Type B pancreatic cell (in vitro differentiated cells): ENCODE measurements around the gene PTPRM. TPM values are rescaled to one million over a fixed set of nuclear protein-coding genes. Genes with fewer than 3 reads are reported as not detected.

Experiments
- DNase-seq: peaks from one replicate; pipeline ENCODE4 v3.0.0; 2021; ENCODE audit warnings: mixed read lengths; ENCODE audit not compliant: unreplicated experiment; ENCODE audit errors: extremely low spot score
- H3K27ac Mint-ChIP-seq: 2 replicates; pipeline ENCODE4 v1.8.0; 2021; ENCODE audit warnings: mild to moderate bottlenecking, mixed read lengths
- H3K27me3 Mint-ChIP-seq: 2 replicates; pipeline ENCODE4 v1.8.0; 2021; ENCODE audit warnings: mixed read lengths
- H3K36me3 Mint-ChIP-seq: 2 replicates; pipeline ENCODE4 v1.8.0; 2021; ENCODE audit warnings: mixed read lengths
- H3K4me1 Mint-ChIP-seq: one replicate; pipeline ENCODE4 v1.8.0; 2021; ENCODE audit warnings: mixed read lengths; ENCODE audit not compliant: unreplicated experiment
- H3K4me3 Mint-ChIP-seq: 2 replicates; pipeline ENCODE4 v1.8.0; 2021; ENCODE audit warnings: mild to moderate bottlenecking, mixed read lengths
- H3K9me3 Mint-ChIP-seq: 2 replicates; pipeline ENCODE4 v1.8.0; 2021; ENCODE audit warnings: mixed read lengths
- total RNA-seq: library from RNA; stranded (reverse); gene quantifications from 2 replicates; pipeline ENCODE4 v1.2.1, GENCODE V29; 2021; ENCODE audit warnings: low replicate concordance
- TF ChIP-seq, protein P1 (sequence below): fragments of 200-600 bp; sonication (generic); conservative IDR thresholded peaks from 2 replicates; pipeline ENCODE4 v1.5.0; 2021; ENCODE audit warnings: antibody characterized with exemption, mild to moderate bottlenecking

The PTPRM gene
- total RNA-seq, 1 donor from 2014 or later: 18.6 TPM

DNA sequence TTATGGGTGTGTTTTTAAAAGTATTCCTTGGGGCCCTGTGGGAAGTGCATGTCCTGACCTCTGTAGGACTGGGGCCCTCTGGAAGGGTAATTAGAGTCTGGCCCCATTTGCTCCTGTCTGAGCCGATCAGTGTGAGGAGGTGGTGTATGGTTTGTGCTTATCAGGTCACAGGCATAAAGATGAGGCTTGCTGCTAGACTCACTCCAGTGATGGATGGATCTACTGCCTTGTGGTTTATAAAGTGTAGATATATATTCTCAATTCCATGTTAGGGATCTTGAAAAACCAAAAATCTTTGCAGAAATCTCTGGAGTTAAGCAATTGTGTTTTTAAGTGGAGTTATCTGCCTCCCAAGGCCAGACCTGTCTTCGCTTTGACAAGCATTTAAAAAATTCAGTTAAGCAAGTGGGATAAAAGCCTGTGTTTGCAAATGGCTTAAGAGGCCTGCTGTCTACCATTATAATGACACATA, 182.4 kb downstream of the PTPRM start:
- H3K27me3 Mint-ChIP-seq: no peaks in the 10 kb centered on the region
- DNase-seq: no peak
- H3K27ac Mint-ChIP-seq: no peak overlapping the region
- no peak overlapping the region for H3K4me3 Mint-ChIP-seq
- H3K9me3 Mint-ChIP-seq: peaks cover 15% of the 10 kb centered on the region
- TF ChIP-seq, protein P1, sequence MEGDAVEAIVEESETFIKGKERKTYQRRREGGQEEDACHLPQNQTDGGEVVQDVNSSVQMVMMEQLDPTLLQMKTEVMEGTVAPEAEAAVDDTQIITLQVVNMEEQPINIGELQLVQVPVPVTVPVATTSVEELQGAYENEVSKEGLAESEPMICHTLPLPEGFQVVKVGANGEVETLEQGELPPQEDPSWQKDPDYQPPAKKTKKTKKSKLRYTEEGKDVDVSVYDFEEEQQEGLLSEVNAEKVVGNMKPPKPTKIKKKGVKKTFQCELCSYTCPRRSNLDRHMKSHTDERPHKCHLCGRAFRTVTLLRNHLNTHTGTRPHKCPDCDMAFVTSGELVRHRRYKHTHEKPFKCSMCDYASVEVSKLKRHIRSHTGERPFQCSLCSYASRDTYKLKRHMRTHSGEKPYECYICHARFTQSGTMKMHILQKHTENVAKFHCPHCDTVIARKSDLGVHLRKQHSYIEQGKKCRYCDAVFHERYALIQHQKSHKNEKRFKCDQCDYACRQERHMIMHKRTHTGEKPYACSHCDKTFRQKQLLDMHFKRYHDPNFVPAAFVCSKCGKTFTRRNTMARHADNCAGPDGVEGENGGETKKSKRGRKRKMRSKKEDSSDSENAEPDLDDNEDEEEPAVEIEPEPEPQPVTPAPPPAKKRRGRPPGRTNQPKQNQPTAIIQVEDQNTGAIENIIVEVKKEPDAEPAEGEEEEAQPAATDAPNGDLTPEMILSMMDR: no peak
- peaks cover 6% of the 10 kb centered on the region for H3K36me3 Mint-ChIP-seq
- H3K4me1 Mint-ChIP-seq: peaks cover 19% of the 10 kb centered on the region

DNA sequence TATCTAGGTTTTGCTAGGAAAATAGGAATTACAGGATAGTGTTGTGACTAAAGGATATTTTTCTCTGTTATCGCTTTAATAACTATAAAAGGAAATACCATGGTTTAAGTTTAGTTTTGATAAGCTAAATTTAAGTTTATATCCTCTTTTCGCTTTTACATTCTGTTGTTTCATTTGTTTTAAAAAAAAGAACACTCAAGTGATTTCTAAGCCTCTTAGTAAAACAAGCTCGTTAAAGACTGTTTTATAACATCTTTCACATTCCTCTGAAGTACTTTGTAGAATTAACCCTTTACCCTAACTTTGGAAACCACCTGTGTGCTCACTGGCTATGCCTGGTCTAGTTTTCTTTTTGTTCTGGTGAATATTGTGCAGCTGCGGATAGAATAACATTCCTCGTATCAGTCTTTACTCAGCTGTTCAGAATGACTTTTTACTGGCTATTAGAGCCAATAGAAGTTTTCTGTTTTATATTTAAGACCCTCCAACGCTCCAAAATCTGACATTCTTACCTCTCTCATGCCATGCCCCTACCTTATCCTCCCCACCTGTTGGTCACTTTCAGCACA, 183.1 kb downstream of the PTPRM start:
- TF ChIP-seq, protein P1: no peak
- H3K4me1 Mint-ChIP-seq: peaks cover 26% of the 10 kb centered on the region
- H3K36me3 Mint-ChIP-seq: peaks cover 6% of the 10 kb centered on the region
- no peak for DNase-seq
- H3K9me3 Mint-ChIP-seq: peaks cover 12% of the 10 kb centered on the region
- H3K27me3 Mint-ChIP-seq: no peaks in the 10 kb centered on the region
- H3K27ac Mint-ChIP-seq: no peak overlapping the region
- no peak overlapping the region for H3K4me3 Mint-ChIP-seq

DNA sequence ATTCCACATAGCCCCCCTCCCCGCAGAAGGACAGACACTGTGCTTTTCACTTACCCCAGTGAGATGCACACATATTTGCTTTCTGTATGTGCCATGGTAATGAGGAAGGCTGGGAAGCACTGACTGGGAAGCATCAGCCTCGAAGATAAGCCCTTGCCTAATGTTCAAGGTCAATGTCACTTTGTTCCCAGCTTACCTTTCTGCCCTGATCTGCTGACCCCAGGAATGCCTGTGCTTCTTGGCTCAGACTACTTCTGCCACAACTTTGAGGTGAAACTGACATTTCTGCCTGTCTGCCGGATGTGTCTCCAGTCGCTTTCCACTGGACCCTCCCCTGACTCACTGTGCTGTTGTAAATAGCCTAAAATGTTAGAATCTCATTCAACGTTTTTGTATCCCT, 183.8 kb downstream of the PTPRM start:
- H3K27ac Mint-ChIP-seq: no peak overlapping the region
- no peak for DNase-seq
- no peaks in the 10 kb centered on the region for H3K36me3 Mint-ChIP-seq
- H3K4me3 Mint-ChIP-seq: no peak overlapping the region
- no peaks in the 10 kb centered on the region for H3K27me3 Mint-ChIP-seq
- TF ChIP-seq, protein P1: no peak
- H3K4me1 Mint-ChIP-seq: peaks cover 28% of the 10 kb centered on the region
- H3K9me3 Mint-ChIP-seq: peaks cover 5% of the 10 kb centered on the region

DNA sequence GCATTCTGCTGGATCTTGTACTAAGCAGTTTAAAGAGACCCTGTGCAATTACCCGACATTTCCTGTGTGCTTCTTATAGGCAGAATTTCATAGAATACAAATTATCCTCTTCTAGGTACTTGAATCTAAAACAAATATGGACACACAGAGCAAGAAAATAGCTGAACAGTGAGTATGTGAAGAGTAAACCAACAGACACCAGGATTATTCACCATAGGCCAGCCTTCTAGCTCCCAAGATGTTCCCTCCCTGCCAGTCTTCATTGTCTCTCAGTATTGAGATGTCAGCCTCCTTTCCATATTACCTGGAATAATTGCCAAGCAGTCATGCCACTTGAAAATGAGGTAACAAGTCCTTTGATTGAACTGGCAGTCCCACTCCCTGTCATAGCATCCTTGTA, 187.1 kb downstream of the PTPRM start:
- no peak overlapping the region for H3K4me3 Mint-ChIP-seq
- no peaks in the 10 kb centered on the region for H3K9me3 Mint-ChIP-seq
- TF ChIP-seq, protein P1: no peak
- no peaks in the 10 kb centered on the region for H3K36me3 Mint-ChIP-seq
- DNase-seq: no peak
- peaks cover 26% of the 10 kb centered on the region for H3K4me1 Mint-ChIP-seq
- H3K27ac Mint-ChIP-seq: peak overlapping the region; percentile 51
- H3K27me3 Mint-ChIP-seq: no peaks in the 10 kb centered on the region

DNA sequence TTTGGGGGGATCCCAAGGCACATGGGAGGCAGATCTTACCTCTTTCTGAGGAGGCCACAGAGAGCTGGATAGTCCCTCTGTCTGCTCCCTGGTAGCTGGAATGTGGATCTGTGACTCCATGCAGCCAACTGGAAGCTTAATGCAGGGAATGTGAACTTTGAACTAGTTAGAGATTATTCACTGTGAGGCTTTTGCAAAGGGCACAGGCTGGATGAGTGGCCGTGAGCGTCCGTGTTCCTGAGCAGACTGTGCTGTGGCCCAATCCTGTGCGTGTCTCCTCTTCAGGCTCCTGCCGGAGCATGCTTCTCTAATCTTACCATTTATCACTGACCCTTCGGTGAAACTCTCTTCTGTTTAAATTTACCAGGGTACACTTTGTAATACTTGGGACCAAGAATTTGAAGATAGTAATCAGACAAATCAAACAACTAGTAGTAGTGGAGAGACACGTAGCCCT, 187.6 kb downstream of the PTPRM start:
- H3K4me1 Mint-ChIP-seq: peaks cover 21% of the 10 kb centered on the region
- no peak for DNase-seq
- H3K4me3 Mint-ChIP-seq: peak overlapping the region; percentile 11

More for the DNA sequence above, 187.6 kb downstream of the PTPRM start:
- Mint-ChIP-seq H3K27me3 (no peaks in the 10 kb centered on the region), H3K9me3 (no peaks in the 10 kb centered on the region), H3K36me3 (no peaks in the 10 kb centered on the region), H3K27ac (peak overlapping the region; percentile 51)
- TF ChIP-seq, protein P1: no peak
